Measurements from ENCODE around the gene TRAPPC1. TPM values are rescaled to one million over a fixed set of nuclear protein-coding genes. Genes with fewer than 3 reads are reported as not detected.
A peak's percentile ranks its signal among the peaks of the same experiment; 100 is the strongest.

TRAPPC1 gene
- total and polyA plus RNA-seq, 7 donors, result 33.5 to 170 (median 66.5) TPM

GRCh38 chr17:7972131-7972785 is 40.5 kb upstream of the TRAPPC1 start:
- Histone ChIP-seq H3K27ac (no peak overlapping the region), H3K4me3 (no peak overlapping the region), H3K36me3 (no peaks in the 10 kb centered on the region), H3K27me3 (no peaks in the 10 kb centered on the region), H3K9me3 (peaks cover 0 to 9% (median 5%) of the 10 kb centered on the region in 4 donors), H3K4me1 (no peaks in the 10 kb centered on the region)
- intact Hi-C loops (cut with DNase I), result no loop called here
- DNase-seq, result peak; percentile 50
- TF ChIP-seq CTCF (IDR thresholded peaks at IDR 0.05) (no peak), POLR2AphosphoS5 (IDR thresholded peaks at IDR 0.05) (no peak), POLR2A (IDR thresholded peaks at IDR 0.05) (no peak), EP300 (IDR thresholded peaks at IDR 0.05) (no peak)
- 95 to 96% methylated on average over 8 of the region's 8 CpGs for WGBS, 2 donors

GRCh38 chr17:7971651-7972050 is 39.9 kb upstream of the TRAPPC1 start:
- TF ChIP-seq POLR2AphosphoS5 (IDR thresholded peaks at IDR 0.05) (no peak), EP300 (IDR thresholded peaks at IDR 0.05) (no peak), POLR2A (IDR thresholded peaks at IDR 0.05) (no peak), CTCF (IDR thresholded peaks at IDR 0.05) (no peak)
- H3K4me3 ChIP-seq, result no peak overlapping the region
- no peak for DNase-seq
- no peaks in the 10 kb centered on the region for H3K27me3 ChIP-seq
- H3K36me3 ChIP-seq, result no peaks in the 10 kb centered on the region
- H3K9me3 ChIP-seq, result peaks cover 0 to 9% (median 5%) of the 10 kb centered on the region in 4 donors
- intact Hi-C loops (cut with DNase I), result no loop called here
- no peaks in the 10 kb centered on the region for H3K4me1 ChIP-seq
- H3K27ac ChIP-seq, result no peak overlapping the region
- WGBS, 2 donors, result 70 to 83% methylated on average over 4 of the region's 4 CpGs

GRCh38 chr17:7969433-7969832 is 37.7 kb upstream of the TRAPPC1 start:
- Histone ChIP-seq H3K27me3 (no peaks in the 10 kb centered on the region), H3K4me3 (no peak overlapping the region), H3K27ac (no peak overlapping the region), H3K9me3 (peaks cover 0 to under 1% (median 0%) of the 10 kb centered on the region in 4 donors), H3K4me1 (no peaks in the 10 kb centered on the region), H3K36me3 (no peaks in the 10 kb centered on the region)
- DNase-seq, result peak; percentile 4
- intact Hi-C loops (cut with DNase I), result no loop called here
- TF ChIP-seq POLR2AphosphoS5 (IDR thresholded peaks at IDR 0.05), result no peak
- TF ChIP-seq POLR2A (IDR thresholded peaks at IDR 0.05), result no peak
- no peak for TF ChIP-seq CTCF (IDR thresholded peaks at IDR 0.05)
- TF ChIP-seq EP300 (IDR thresholded peaks at IDR 0.05), result no peak
- 84 to 88% methylated on average over 6 of the region's 6 CpGs for WGBS, 2 donors

- Histone ChIP-seq H3K4me1 (no peaks in the 10 kb centered on the region), H3K9me3 (no peaks in the 10 kb centered on the region), H3K36me3 (no peaks in the 10 kb centered on the region), H3K27ac (no peak overlapping the region), H3K4me3 (no peak overlapping the region), H3K27me3 (no peaks in the 10 kb centered on the region)
- peak; percentile 0 for DNase-seq
- WGBS, 2 donors, result 63 to 64% methylated on average over 2 of the region's 2 CpGs
- intact Hi-C loops (cut with DNase I), result no loop called here
- TF ChIP-seq POLR2A (IDR thresholded peaks at IDR 0.05), result no peak
- no peak for TF ChIP-seq POLR2AphosphoS5 (IDR thresholded peaks at IDR 0.05)
- TF ChIP-seq CTCF (IDR thresholded peaks at IDR 0.05), result no peak
- TF ChIP-seq EP300 (IDR thresholded peaks at IDR 0.05), result no peak
These were observed 36.0 kb upstream of the TRAPPC1 start for GRCh38 chr17:7967751-7968150.

GRCh38 chr17:7961421-7961820 is 29.7 kb upstream of the TRAPPC1 start:
- Histone ChIP-seq H3K27ac (no peak overlapping the region), H3K27me3 (no peaks in the 10 kb centered on the region), H3K36me3 (no peaks in the 10 kb centered on the region), H3K9me3 (no peaks in the 10 kb centered on the region), H3K4me3 (no peak overlapping the region), H3K4me1 (peaks cover 0 to 9% (median 5%) of the 10 kb centered on the region in 4 donors)
- peak; percentile 3 for DNase-seq
- 20 to 53% methylated on average over 2 of the region's 2 CpGs for WGBS, 2 donors
- intact Hi-C loops (cut with DNase I), result no loop called here
- TF ChIP-seq POLR2A (IDR thresholded peaks at IDR 0.05) (no peak), EP300 (IDR thresholded peaks at IDR 0.05) (no peak), CTCF (IDR thresholded peaks at IDR 0.05) (no peak), POLR2AphosphoS5 (IDR thresholded peaks at IDR 0.05) (no peak)

Measured in sigmoid colon (tissue), 7 donors.